Measurements from ENCODE around the gene ATMIN.

ATMIN gene

DNA sequence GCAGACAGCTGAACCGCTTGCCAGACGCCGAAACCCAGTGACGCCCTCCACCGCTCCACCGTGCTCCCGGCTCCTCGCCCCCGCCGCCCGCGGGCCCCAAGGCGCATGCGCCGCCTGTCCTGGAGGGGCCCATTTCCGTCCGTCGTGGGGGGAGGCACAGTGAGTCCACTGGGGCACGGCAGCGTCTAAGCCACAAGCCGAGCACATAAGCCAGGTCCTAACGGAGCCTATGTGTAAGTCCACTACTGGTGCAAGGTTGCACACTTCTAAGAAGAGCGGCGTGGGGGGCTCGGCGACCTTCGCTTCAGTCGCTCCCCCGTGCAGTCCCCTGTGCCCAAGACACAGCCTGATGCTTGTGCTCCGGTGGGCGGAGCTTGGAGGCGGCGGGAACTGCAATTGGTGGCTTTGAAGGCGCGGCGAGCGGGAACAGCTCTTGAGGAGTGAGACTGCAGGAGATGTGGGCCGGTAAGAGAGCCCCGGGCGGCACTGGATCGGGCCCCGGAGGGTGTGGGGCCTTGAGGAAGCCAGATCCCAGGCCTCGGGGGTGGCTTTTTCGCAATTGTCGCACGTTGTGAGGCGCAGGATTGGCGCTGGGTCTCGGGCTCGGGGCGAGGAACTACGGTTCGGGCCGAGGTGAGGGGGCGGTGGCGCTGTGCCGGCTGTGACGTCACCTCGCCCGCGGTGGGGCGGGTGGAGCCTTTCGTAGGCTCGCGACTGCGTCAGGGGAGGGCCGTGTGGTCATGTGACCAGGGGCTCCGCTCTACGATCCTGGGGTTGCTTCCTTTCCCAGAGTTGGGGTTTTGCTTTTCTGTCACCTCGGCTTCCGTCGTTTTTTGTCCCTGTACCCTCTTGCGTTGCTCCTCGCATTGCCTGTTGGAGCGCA lies 28.6 kb upstream of the ATMIN start, which contains the start of the genes CENPN and CMC2:
Gene CENPN (plus strand): TSS at position 402 of the 883 bp plus-strand sequence. CDS start 4,726 bp downstream, outside the sequence.
Gene CMC2 (minus strand): TSS at position 73 of the 883 bp plus-strand sequence. CDS start 9,491 bp downstream, outside the sequence.
- peak; percentile 95 for DNase-seq

DNA sequence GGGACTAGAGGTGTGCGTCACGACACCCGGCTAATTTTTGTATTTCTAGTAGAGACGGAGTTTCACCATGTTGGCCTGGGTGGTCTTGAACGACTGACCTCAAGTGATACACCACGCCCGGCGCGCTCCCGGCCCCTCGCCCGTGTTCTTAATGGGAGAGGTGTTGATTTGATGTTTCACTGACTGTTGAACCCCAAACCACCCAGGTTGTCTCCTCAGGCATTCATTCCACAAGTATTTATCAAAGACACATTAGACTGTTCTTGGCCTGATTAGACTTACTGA lies 27.2 kb upstream of the ATMIN start:
- no peak for DNase-seq

DNA sequence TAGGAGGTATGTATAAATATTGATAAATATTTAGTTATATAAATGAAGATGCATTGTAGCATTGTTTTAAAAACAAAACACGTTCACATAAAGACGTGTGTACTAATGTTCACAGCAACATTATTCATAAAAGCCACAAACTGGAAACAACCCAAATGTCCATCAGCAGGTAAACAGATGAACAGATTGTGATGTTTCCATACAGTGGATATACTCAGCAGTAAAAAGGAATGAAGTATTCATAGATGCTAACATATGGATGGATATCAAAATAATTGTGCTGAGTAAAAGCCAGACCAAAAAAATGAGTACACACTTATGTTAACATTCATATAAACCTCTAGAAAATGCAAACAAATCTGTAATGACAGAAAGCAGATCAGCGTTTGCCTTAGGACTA lies 22.7 kb upstream of the ATMIN start:
- DNase-seq, result no peak

DNA sequence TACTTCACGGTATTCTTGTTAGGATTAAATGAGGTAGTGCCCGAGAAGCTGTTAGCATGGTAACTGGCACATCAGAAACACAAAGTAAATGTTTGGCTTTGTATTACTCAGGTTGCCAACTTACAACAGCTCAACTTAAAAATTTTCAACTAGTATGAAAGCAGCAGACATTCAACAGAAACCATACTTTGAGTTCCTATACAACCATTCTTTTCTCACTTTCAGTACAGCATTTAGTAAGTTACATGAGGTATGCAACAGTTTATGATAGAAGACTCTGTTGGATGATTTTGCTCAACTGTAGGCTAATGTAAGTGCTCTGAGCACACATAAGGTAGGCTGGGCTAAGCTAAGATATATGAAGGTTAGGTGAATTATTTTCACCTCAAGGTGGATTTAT lies 21.0 kb upstream of the ATMIN start:
- no peak for DNase-seq

DNA sequence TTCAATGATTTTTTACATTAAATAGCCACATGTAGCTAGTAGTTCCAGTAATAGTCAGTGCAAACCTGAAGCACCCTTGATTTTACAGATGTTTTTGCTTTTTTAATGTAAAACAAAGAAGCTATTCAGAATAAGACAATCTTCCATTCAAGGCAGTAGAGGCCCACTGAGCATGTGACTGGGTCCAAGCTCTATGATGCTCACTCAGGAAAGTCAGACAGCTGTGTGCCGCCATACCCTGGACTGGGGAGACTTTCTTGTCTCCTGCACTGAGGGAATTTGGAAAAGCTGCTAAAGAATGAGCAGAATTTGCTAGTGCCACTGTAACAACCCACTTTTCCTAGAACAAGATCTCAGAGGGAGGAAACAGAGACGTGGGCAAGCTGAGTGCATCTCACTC lies 17.1 kb upstream of the ATMIN start:
- no peak for DNase-seq

DNA sequence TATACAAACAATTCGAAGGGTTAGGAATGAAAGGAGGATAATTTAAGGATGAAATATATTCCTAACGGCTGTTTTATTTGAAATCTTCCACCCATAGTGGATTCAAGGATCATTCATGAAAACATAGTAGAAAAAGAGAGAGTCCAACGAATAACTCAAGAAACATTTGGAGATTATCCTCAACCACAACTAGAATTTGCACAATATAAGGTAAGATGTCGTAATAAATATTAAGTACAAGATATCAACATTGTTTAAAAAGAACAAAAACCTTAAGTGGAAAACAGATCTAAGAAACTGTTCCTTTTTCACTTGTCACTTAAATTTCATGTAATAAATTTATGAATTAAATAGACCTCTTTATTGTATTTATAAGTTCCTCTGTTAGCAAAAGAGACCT lies 9.2 kb upstream of the ATMIN start:
- no peak for DNase-seq

DNA sequence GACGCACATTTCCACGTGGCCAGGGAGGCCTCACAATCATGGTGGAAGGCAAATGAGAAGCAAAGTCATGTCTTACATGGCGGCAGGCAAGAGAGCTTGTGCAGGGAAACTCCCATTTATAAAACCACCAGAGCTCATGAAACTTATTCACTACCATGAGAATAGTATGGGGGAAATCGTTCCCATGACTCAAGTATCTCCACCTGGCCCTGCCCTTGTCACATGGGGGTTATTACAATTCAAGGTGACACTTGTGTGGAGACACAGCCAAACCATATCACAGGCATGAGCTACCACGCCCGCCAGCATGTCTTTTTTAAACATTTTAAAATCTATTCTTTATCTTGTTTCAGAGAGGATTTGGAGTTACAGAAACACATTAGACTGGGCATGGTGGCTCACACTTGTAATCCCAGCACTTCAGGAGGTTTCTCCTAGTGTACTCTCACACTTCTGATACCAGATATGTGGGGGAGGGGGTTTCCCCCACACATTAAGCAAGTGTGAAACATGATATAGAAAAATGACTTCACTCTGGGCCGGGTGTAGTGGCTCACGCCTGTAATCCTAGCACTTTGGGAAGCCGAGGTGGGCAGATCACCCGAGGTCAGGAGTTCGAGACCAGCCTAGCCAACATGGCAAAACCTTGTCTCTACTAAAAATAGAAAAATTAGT lies 5.6 kb upstream of the ATMIN start:
- DNase-seq, result no peak

DNA sequence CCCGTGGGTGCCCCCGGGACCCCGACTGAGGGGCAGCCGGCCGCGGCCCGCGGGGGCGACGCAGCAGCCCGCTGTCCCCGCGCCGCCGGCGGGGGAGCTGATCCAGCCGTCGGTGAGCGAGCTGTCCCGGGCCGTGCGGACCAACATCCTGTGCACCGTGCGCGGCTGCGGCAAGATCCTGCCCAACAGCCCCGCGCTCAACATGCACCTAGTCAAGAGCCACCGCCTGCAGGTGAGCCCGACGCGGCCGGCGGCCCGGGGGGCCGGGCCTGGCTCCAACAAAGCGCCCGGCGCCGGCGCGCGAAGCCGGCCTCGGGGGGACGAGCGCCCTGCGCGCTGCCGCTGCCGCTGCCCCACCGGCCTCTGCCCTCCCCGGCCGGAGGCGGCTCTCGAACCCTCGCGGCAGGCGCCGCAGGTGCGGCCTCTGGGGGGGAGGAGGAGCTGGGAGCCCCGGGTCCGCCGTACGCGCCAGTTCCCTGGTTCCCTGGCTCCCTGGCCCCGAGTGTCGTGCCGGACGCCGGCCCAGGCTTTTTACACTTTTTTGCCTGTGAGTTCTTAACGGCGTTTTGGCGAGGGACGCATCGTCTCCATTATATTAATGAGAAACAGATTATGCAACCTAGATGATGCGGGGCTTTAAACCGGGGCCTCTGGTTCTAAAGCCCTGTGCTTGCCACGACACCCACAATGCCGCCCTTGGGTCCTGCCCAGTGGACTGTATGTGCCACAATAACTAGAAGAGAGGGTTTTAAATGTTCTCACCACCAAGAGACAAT lies 521 bp downstream of the ATMIN start:
- DNase-seq, result no peak

DNA sequence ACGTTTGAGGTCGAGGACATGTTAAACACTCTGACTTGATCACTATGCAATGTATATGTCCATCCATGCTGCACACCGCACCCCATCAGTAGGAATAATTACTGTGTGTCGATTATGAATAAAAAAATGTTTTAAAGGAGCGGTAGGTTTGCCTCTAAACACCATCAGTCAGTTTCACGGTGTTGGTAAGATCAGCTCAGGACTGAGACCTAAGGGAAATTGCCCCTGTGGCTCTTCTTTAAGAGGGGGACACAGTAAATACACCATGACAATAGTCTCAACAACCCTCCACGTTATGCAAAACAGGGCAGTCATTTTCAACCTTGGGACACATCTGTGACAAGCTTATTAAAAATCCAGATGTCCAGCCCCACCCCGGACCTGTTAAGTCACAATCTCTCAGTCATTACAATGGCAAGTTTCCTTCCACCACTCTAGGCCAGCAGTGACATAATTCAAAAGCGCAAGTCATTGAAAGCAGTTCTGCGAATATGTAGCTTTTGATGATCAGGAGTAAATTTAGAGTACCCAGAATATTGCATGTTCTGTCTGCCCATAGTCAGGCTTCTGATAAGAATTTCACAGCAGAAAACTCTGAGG lies 1.2 kb downstream of the ATMIN start:
- DNase-seq, result no peak

DNA sequence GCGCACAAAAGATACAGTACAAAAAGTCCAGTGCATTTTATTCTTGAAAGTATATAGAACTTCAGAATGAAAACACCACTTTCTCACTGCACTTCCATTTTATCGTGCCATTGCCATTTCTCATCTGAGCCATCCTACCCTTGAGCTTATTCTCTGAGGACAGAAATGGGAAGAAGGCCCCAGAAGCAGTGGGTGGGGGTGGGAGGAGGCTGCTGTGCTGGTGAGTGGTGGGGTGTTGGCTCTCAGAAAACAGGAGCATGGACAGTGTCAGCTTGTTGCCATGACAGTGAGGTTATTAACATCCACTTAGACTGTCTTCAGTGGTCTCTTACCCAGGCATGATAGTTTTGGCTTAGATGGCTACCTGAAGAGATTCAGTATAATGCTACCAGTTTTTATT lies 4.5 kb downstream of the ATMIN start:
- no peak for DNase-seq

DNA sequence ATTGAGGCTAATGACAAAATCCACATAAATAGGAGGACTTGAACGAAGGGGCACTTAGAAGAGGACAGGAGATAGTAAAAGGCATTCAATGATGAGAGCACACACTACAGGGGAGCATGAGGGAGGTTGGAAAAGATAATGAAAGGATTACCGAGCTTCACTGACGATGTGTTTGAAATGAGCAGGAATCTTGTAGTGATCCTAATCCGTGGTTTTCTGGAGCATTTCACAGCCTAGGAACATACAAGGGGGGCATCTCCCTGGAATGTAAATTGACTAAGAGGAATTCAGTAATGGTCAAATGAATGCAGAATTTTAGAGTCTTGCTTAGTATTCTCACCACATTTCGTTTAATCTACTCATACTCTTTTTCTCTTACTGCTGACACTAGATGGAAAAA lies 5.2 kb downstream of the ATMIN start:
- DNase-seq, result no peak

DNA sequence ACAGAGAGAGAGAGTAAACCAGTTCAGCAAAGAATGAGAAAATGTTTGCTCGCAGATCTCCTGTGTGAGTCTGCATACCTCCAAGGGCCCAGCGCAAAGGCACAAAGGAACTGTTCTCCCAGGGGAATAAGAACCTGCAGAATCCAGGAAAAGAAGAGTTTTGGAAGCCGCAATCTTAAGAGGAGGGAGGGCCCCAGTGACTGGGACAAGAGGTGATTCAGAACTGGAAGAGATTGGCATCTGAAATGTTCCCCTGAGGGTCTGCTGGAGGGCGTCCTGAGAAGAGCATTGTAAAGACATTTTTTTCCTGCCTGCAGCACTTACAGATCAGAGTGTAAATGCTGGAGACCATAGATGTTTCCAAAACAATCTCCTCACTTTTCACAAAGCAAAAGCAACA lies 6.1 kb downstream of the ATMIN start:
- no peak for DNase-seq

DNA sequence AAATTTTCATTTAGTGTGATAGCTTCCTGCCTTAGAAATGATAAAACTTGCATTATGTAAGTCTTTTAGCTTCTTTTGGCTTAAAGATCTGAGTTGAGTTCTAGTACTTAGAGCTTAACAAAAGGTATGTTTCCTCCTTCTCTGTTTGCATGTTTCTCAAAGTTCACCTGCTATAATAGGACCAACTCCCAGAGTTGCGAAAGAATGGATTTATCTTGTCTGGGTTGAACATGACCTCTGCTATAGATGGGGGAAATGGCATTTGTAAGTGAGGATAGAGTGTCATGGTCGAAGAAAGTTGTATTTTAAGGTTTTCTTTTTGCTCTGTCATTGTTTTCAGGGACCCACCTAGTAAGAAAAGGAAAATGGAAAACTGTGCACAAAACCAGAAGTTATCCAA lies 7.2 kb downstream of the ATMIN start:
- DNase-seq, result no peak

DNA sequence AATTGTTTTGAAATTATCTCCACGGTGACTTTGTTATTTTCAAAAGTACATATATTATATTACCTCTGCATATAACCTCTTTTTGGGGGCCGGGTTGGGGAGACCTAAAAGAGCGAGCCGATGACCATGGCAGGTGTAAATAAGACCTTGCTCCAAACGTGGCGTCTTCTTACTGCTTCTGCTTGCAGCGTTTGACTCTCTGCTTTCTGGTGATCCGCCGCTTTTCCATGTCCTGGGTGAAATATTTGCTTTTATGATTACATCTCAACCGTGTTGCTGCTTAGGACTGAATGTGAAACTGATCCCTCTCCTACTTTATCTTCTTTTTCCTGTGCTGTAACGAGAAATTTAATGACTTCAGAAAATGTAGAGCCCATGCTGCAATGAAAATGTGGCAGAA lies 18.1 kb downstream of the ATMIN start:
- no peak for DNase-seq

DNA sequence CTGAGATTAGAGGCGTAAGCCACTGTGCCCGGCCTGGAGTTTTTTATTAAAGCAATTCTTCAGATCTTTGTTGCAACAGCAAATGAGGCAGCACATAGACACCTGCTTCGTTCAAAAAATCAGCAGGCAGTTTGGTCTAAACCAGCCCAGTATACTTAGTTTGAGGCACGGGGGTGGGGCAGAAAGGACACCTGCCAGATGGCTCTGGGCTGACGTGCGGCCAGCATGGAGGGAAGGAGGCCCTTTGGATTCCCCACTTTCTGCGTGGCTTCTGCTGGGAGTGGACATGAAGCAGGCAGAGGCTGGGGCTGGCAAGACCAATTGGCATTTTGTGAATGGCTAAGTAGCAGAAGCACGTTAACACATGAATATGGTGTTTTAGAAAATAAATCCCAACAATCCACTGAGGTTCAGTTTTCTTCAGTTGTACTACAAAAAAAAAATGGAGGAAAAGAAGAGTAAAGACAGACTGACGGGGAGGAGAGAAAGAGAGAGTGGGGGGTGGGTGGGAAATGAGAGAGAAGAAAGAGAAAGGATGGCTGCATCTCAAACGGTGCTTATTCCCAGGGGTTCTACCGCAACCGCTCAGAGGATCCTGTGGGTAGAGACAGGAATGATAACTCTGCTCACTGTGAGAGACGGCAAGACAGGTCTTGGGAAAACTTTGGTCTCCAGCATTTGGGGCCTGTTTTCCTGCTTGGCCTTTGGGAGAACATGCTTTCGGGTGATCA lies 25.1 kb downstream of the ATMIN start:
- no peak for DNase-seq

DNA sequence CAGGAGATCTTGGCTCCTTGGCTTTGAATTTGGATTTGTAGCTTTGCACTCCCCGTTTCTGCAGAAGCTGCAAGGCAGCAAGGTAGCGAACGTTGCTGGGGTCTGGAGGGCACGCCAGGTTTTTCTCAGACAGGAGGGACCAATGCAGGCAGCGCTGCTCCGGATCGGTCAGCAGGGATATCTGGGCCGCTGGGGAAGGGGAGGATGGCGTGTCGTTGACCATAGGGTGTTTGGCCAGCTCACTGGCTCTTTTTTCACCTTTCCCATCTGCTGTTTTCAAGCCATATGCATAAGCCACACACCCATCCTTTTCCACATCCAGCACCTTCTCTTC lies 25.6 kb downstream of the ATMIN start:
- no peak for DNase-seq

DNA sequence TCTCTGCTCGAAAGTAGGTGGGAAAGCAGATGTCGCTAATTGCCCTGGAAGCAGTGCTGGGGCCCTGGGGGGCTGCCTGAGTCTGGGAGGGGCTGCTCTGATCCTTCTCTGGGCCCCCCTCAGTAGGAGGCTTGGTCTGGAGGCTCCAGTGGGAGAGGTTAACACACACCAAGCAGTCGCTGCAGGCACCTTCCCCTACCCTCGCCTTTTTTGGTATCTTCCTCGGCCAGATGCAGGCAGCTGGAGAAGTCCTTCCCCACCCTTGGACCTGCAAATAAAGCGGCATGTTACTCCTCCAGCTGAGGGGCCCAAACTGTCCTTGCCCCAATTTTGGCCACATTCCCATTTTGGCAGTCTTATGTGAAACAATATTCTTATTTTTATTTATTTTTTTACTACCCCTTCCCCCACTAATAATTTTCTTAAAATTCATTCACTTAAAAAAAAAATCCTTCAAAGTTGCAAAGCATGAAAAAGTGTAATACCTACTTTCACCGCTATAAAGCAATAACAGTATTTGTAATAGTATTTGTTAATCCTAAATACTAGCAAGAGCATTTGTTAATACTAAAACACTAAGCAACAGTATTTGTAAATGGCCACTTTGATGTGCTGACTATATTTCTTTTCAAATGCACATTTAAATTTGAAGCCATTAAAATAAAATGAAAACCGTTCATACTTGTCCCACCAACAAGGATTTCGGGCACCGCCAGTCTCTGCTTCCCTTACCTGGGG lies 26.4 kb downstream of the ATMIN start:
- DNase-seq, result no peak

DNA sequence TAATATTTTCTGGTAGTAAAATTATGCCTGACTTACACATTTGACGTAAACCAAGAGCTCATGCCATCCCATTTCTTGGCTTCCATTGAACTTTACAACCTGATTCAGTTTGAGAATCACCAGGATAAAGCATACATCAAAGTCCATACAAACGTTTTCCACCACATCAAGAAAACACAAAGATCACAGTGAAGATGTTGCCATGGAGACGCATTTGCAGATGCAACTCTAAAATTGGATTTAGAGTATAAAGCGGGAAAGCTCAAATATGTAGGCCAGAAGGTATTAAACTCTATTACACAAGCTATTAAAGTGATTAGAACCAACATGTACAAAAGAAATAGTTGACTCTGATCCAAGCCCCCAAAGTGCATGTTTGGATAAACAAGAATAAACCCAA lies 31.0 kb downstream of the ATMIN start:
- no peak for DNase-seq

DNA sequence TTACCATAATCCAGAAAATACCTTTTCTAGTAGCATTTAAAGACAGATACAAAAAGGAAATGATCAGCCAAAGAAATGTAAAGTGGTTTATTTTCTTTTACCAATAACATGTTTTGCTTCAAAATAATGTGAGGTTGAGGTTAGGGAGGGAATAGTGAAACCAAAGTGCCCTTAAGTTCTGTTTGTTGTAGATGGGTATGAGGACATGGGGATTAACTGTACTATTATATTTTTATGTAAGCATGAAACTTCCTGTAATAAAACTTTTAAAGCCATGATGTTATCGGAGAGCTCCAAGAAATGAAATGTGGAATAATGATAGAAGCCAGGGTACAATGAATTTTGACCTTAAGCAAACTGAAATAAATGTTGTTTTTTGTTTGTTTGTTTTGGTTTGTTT lies 31.5 kb downstream of the ATMIN start:
- no peak for DNase-seq

DNA sequence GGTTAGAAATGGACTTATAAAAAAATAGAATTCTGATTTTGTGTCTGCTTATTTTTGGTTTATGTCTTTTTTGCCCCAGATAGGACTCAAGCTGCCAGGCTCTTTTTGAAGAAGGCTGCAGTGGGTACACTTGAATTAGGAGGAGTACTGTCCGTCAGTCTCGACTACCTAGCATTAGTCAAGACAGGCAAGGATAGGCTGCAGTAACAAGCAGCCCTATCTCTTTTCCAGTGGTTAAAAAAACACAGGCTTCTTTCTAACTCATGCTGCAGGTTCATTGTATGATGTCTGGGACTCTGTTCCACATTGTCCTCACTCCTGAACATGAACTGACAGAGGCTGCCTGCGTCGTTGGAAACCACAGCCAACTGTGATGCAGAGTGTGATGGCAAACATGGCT lies 33.4 kb downstream of the ATMIN start:
- DNase-seq, result no peak

DNA sequence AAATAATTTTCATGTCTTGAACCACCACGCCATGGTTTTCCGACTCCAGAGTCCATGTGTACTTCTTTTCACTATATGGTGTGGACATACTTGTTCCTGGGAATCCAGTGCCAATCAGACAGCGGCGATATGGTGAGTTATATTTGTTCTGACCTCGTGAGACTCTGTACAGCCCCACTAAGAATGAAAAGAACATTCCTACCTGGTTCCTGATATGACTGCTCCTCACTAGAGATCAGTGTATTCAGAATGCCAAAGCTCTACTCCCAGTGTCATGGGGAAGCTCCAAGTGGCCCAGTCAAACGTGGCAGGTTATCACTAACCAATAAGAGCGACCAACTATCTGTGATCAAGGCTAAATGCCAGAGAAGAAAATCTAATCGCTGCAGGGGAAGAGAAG lies 35.3 kb downstream of the ATMIN start:
- no peak for DNase-seq

DNA sequence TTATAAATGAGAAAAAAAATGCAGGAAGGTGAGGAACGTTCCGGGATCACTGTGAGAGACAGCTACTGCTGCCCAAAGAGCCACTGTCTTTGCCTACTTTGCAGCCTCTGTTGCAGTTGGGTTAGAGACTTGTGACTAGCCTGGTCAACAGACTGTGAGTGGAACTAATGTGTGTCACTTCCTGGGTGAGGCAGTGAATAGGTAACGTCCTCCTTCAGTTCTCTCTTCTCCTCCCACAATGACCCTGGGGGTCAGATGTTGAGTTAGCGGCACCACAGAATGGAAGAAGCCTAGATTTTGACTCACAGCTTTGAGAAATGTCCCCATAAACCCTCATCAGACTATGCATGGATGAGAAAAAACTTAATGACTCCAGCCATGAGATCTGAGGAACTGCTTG lies 36.2 kb downstream of the ATMIN start:
- DNase-seq, result no peak

Measured in SHP77 treated with DMSO at 0.1 percent for 48 hours (cell line).